H9 (cell line): ENCODE measurements around the gene CROCC2. TPM values are rescaled to one million over a fixed set of nuclear protein-coding genes. Genes with fewer than 3 reads are reported as not detected.

Experiments
- DNase-seq: peaks from one replicate; pipeline ENCODE4 v3.0.0-alpha.2; 2017
- H2AFZ ChIP-seq: one replicate; pipeline ENCODE4 v1.6.1; 2013; ENCODE audit warnings: mild to moderate bottlenecking, low read length, control low read depth, moderate library complexity
- H2AK5ac ChIP-seq: 2 replicates; pipeline ENCODE4 v1.6.1; 2013; ENCODE audit warnings: low read length, control low read depth, mixed read lengths; ENCODE audit not compliant: insufficient read length
- H2BK120ac ChIP-seq: one replicate; pipeline ENCODE4 v1.6.1; 2013; ENCODE audit warnings: low read depth, mild to moderate bottlenecking, low read length, control low read depth, inconsistent platforms; ENCODE audit not compliant: poor library complexity, severe bottlenecking
- H2BK12ac ChIP-seq: 2 replicates; pipeline ENCODE4 v1.6.1; 2013; ENCODE audit warnings: low read length, control low read depth, mixed read lengths, low read depth; ENCODE audit not compliant: insufficient read length
- H2BK15ac ChIP-seq: 2 replicates; pipeline ENCODE4 v1.6.1; 2013; ENCODE audit warnings: low read depth, low read length, control low read depth
- H2BK20ac ChIP-seq: one replicate; pipeline ENCODE4 v1.6.1; 2013; ENCODE audit warnings: low read depth, mild to moderate bottlenecking, low read length, control low read depth, inconsistent platforms; ENCODE audit not compliant: poor library complexity, severe bottlenecking
- H2BK5ac ChIP-seq: 2 replicates; pipeline ENCODE4 v1.6.1; 2013; ENCODE audit warnings: low read length, control low read depth, mixed read lengths; ENCODE audit not compliant: insufficient read length
- H3K14ac ChIP-seq: 2 replicates; pipeline ENCODE4 v1.6.1; 2013; ENCODE audit warnings: low read length, control low read depth; ENCODE audit not compliant: insufficient read depth
- H3K18ac ChIP-seq: 2 replicates; pipeline ENCODE4 v1.6.1; 2013; ENCODE audit warnings: low read depth, mild to moderate bottlenecking, mixed read lengths, low read length, control low read depth; ENCODE audit not compliant: insufficient read length
- H3K23ac ChIP-seq: 2 replicates; pipeline ENCODE4 v1.6.1; 2013; ENCODE audit warnings: low read length, control low read depth, mixed read lengths, low read depth; ENCODE audit not compliant: insufficient read length
- H3K23me2 ChIP-seq: 2 replicates; pipeline ENCODE4 v1.6.1; 2013; ENCODE audit warnings: low read depth, mild to moderate bottlenecking, mixed read lengths, low read length, control low read depth; ENCODE audit not compliant: insufficient read length, poor library complexity, severe bottlenecking
- H3K27ac ChIP-seq: 2 replicates; pipeline ENCODE4 v1.5.1; 2013; ENCODE audit warnings: low read length, control low read depth, mixed read lengths, low read depth; ENCODE audit not compliant: insufficient read length
- H3K27me3 ChIP-seq: 2 replicates; pipeline ENCODE4 v1.6.1; 2013; ENCODE audit warnings: low read length, control low read depth, inconsistent platforms; ENCODE audit not compliant: insufficient read depth
- H3K4ac ChIP-seq: 2 replicates; pipeline ENCODE4 v1.6.1; 2013; ENCODE audit warnings: low read depth, mild to moderate bottlenecking, control low read depth, inconsistent platforms, low read length, moderate library complexity
- H3K4me1 ChIP-seq: 2 replicates; pipeline ENCODE4 v1.6.1; 2013; ENCODE audit warnings: low read length, control low read depth, inconsistent platforms; ENCODE audit not compliant: insufficient read depth
- H3K4me2 ChIP-seq: 2 replicates; pipeline ENCODE4 v1.6.1; 2013; ENCODE audit warnings: low read length, control low read depth, mixed read lengths; ENCODE audit not compliant: insufficient read length, insufficient read depth
- H3K56ac ChIP-seq: 2 replicates; pipeline ENCODE4 v1.6.1; 2013; ENCODE audit warnings: low read depth, mild to moderate bottlenecking, mixed read lengths, low read length, control low read depth; ENCODE audit not compliant: insufficient read length
- H3K79me1 ChIP-seq: 2 replicates; pipeline ENCODE4 v1.6.1; 2013; ENCODE audit warnings: low read depth, mild to moderate bottlenecking, moderate library complexity, low read length, control low read depth, inconsistent platforms; ENCODE audit not compliant: insufficient read depth, poor library complexity, severe bottlenecking
- H3K79me2 ChIP-seq: 2 replicates; pipeline ENCODE4 v1.6.1; 2013; ENCODE audit warnings: low read length, control low read depth, inconsistent platforms; ENCODE audit not compliant: insufficient read depth
- H3K9ac ChIP-seq: 2 replicates; pipeline ENCODE4 v1.6.1; 2013; ENCODE audit warnings: low read length, control low read depth, mixed read lengths; ENCODE audit not compliant: insufficient read length; ENCODE audit errors: extremely low read depth
- H3K9me3 ChIP-seq: one replicate; pipeline ENCODE4 v1.6.1; 2013; ENCODE audit warnings: low read depth, low read length, inconsistent platforms; ENCODE audit not compliant: control insufficient read depth
- H3T11ph ChIP-seq: one replicate; pipeline ENCODE4 v1.6.1; 2013; ENCODE audit warnings: mild to moderate bottlenecking, low read length, control low read depth, inconsistent platforms
- H4K20me1 ChIP-seq: one replicate; pipeline ENCODE4 v1.6.1; 2013; ENCODE audit not compliant: control insufficient read depth, insufficient read length, insufficient read depth
- H4K5ac ChIP-seq: 2 replicates; pipeline ENCODE4 v1.6.1; 2013; ENCODE audit warnings: low read depth, mild to moderate bottlenecking, mixed read lengths, low read length, control low read depth; ENCODE audit not compliant: insufficient read length
- H4K8ac ChIP-seq: replicated peaks from 2 replicates; pipeline ENCODE4 v1.6.1; 2013; ENCODE audit warnings: low read length, control low read depth, mixed read lengths, low read depth; ENCODE audit not compliant: insufficient read length
- H4K91ac ChIP-seq: 2 replicates; pipeline ENCODE4 v1.6.1; 2013; ENCODE audit warnings: low read depth, mild to moderate bottlenecking, moderate library complexity, mixed read lengths, low read length, control low read depth; ENCODE audit not compliant: insufficient read length
- H3K27ac Mint-ChIP-seq, 3 experiments: 2 replicates in 2 of 3; 3 replicates in 1 of 3; pipeline ENCODE4 v1.8.0; 2020 to 2021; ENCODE audit warnings: mixed read lengths in 3 of 3, mild to moderate bottlenecking in 1 of 3, moderate library complexity in 1 of 3
- H3K27me3 Mint-ChIP-seq: 2 replicates; pipeline ENCODE4 v1.8.0; 2021; ENCODE audit warnings: low read depth, mild to moderate bottlenecking, moderate library complexity, mixed read lengths
- H3K36me3 Mint-ChIP-seq, 3 experiments: 2 replicates in 2 of 3; 3 replicates in 1 of 3; pipeline ENCODE4 v1.8.0; 2020 to 2021; ENCODE audit warnings: low read depth in 3 of 3, mixed read lengths in 3 of 3; ENCODE audit not compliant: insufficient read depth in 1 of 3
- H3K4me1 Mint-ChIP-seq, 2 experiments: 2 replicates each; pipeline ENCODE4 v1.8.0; 2020; ENCODE audit warnings: mixed read lengths in 2 of 2
- H3K4me3 Mint-ChIP-seq, 2 experiments: 2 replicates in 1 of 2; 3 replicates in 1 of 2; pipeline ENCODE4 v1.8.0; 2020 to 2021; ENCODE audit warnings: mild to moderate bottlenecking in 2 of 2, mixed read lengths in 2 of 2, moderate library complexity in 1 of 2
- H3K9me3 Mint-ChIP-seq, 2 experiments: 2 replicates in 1 of 2; 3 replicates in 1 of 2; pipeline ENCODE4 v1.8.0; 2020; ENCODE audit warnings: mild to moderate bottlenecking in 2 of 2, mixed read lengths in 2 of 2, moderate library complexity in 1 of 2
- WGBS: extraction: QIAGEN DNeasy Blood & Tissue Kit; methylation state at CpG from one replicate; pipeline ENCODE4 v1.1.7; 2013; ENCODE audit warnings: missing lambda C conversion rate, low lambda C conversion rate, mixed read lengths; ENCODE audit not compliant: insufficient read length; ENCODE audit errors: extremely low coverage; 5-methylcytosine and 5-hydroxymethylcytosine counted together
- total RNA-seq: library from RNA; stranded (reverse); gene quantifications from 2 replicates; pipeline ENCODE4 v1.2.1, GENCODE V29; 2021
- TF ChIP-seq, protein P1 (sequence below): fragments of 200-600 bp; sonication (generic); conservative IDR thresholded peaks from 3 replicates; pipeline ENCODE4 v1.8.0; 2021; ENCODE audit warnings: antibody characterized with exemption, mild to moderate bottlenecking

Gene CROCC2
- total RNA-seq, 1 experiment from 2014 or later: not detected

DNA sequence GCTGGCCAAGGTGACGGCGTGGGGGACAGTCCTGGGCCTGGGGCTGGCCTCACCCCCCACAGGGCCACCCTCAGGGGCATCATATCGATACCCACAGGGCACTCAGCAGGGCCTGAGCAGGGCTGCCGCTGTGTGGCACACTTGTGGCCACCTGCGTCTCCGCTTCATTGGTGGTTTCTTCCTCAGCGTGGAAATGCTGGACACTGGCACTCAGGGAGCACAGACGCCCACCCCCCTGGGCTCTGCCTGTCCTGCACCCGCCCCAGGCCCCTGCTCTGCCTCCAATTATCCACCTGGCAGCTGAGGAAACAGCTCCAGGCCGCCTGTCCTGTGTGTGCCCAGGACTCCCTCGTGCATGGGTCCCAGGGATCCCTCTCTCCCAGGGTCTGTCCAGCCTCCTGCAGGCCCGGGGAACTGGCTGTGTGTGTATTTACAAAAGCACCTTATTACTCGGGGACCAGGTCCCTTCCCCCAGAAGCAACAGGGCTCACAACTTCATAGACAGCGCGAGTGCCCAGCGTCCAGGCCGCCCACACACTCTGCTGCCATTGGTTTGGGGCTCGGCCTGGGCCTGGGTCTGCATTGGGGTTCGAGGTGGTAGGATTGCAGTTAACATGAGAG lies 13.1 kb downstream of the CROCC2 start:
- H2BK12ac ChIP-seq: no peak overlapping the region
- H2BK15ac ChIP-seq: no peak overlapping the region
- H2AK5ac ChIP-seq: no peak overlapping the region
- no peak for DNase-seq
- Mint-ChIP-seq H3K27ac (no peak overlapping the region), H3K36me3 (no peaks in the 10 kb centered on the region), H3K4me3 (no peak overlapping the region), H3K9me3 (no peaks in the 10 kb centered on the region), H3K27me3 (peaks cover 12% of the 10 kb centered on the region), H3K4me1 (peaks cover 2 to 6% of the 10 kb centered on the region in 2 experiments; a peak in 2 of 4 replicates)
- no peaks in the 10 kb centered on the region for H3K27me3 ChIP-seq
- no peak overlapping the region for H3K9ac ChIP-seq
- no peak overlapping the region for H3K27ac ChIP-seq
- H3K18ac ChIP-seq: no peak overlapping the region
- no peak overlapping the region for H3T11ph ChIP-seq
- no peaks in the 10 kb centered on the region for H3K79me1 ChIP-seq
- H2BK20ac ChIP-seq: no peak overlapping the region
- H3K14ac ChIP-seq: no peak overlapping the region
- H2AFZ ChIP-seq: no peak overlapping the region
- TF ChIP-seq, protein P1, sequence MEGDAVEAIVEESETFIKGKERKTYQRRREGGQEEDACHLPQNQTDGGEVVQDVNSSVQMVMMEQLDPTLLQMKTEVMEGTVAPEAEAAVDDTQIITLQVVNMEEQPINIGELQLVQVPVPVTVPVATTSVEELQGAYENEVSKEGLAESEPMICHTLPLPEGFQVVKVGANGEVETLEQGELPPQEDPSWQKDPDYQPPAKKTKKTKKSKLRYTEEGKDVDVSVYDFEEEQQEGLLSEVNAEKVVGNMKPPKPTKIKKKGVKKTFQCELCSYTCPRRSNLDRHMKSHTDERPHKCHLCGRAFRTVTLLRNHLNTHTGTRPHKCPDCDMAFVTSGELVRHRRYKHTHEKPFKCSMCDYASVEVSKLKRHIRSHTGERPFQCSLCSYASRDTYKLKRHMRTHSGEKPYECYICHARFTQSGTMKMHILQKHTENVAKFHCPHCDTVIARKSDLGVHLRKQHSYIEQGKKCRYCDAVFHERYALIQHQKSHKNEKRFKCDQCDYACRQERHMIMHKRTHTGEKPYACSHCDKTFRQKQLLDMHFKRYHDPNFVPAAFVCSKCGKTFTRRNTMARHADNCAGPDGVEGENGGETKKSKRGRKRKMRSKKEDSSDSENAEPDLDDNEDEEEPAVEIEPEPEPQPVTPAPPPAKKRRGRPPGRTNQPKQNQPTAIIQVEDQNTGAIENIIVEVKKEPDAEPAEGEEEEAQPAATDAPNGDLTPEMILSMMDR: no peak
- no peaks in the 10 kb centered on the region for H3K23me2 ChIP-seq
- H2BK120ac ChIP-seq: no peak overlapping the region
- WGBS: no CpG with 5 or more reads among the region's 19 CpGs
- H3K4ac ChIP-seq: no peak overlapping the region
- no peak overlapping the region for H3K23ac ChIP-seq
- no peak overlapping the region for H4K8ac ChIP-seq
- no peaks in the 10 kb centered on the region for H3K4me1 ChIP-seq
- no peak overlapping the region for H4K91ac ChIP-seq
- H4K20me1 ChIP-seq: no peaks in the 10 kb centered on the region
- no peak overlapping the region for H2BK5ac ChIP-seq
- H3K4me2 ChIP-seq: no peak overlapping the region
- no peaks in the 10 kb centered on the region for H3K79me2 ChIP-seq
- H3K9me3 ChIP-seq: no peaks in the 10 kb centered on the region
- H4K5ac ChIP-seq: no peak overlapping the region
- H3K56ac ChIP-seq: no peak overlapping the region
